ENCODE results near the gene SLC9A3.

SLC9A3 gene

GRCh38 chr5:555058-555623 is 30.9 kb upstream of the SLC9A3 start:
- no peak for DNase-seq (ENCODE audit: low read depth, low spot score)

- no peak for DNase-seq (ENCODE audit: low read depth, low spot score)
Measured at GRCh38 chr5:554284-554988, 30.2 kb upstream of the SLC9A3 start.

GRCh38 chr5:553874-554273 is 29.6 kb upstream of the SLC9A3 start:
- DNase-seq (ENCODE audit: low read depth, low spot score), result no peak

GRCh38 chr5:551406-551805 is 27.2 kb upstream of the SLC9A3 start:
- DNase-seq (ENCODE audit: low read depth, low spot score), result no peak

- DNase-seq (ENCODE audit: low read depth, low spot score), result no peak
Measured at GRCh38 chr5:549229-549628, 25.0 kb upstream of the SLC9A3 start.

GRCh38 chr5:548256-548655 is 24.0 kb upstream of the SLC9A3 start:
- no peak for DNase-seq (ENCODE audit: low read depth, low spot score)

GRCh38 chr5:547086-547924 is 23.1 kb upstream of the SLC9A3 start:
- no peak for DNase-seq (ENCODE audit: low read depth, low spot score)

- no peak for DNase-seq (ENCODE audit: low read depth, low spot score)
Measured at GRCh38 chr5:546376-546908, 22.2 kb upstream of the SLC9A3 start.

- no peak for DNase-seq (ENCODE audit: low read depth, low spot score)
Measured at GRCh38 chr5:545641-546375, 21.6 kb upstream of the SLC9A3 start.

- no peak for DNase-seq (ENCODE audit: low read depth, low spot score)
Measured at GRCh38 chr5:544675-545355, 20.6 kb upstream of the SLC9A3 start.

GRCh38 chr5:543755-544674 is 19.8 kb upstream of the SLC9A3 start:
- DNase-seq (ENCODE audit: low read depth, low spot score), result no peak

- DNase-seq (ENCODE audit: low read depth, low spot score), result no peak
Measured at GRCh38 chr5:543351-543750, 19.1 kb upstream of the SLC9A3 start.

GRCh38 chr5:542319-543311 is 18.4 kb upstream of the SLC9A3 start:
- no peak for DNase-seq (ENCODE audit: low read depth, low spot score)

GRCh38 chr5:541539-542318 is 17.5 kb upstream of the SLC9A3 start:
- no peak for DNase-seq (ENCODE audit: low read depth, low spot score)

- no peak for DNase-seq (ENCODE audit: low read depth, low spot score)
Measured at GRCh38 chr5:540906-541538, 16.8 kb upstream of the SLC9A3 start.

- no peak for DNase-seq (ENCODE audit: low read depth, low spot score)
Measured at GRCh38 chr5:540071-540905, 16.0 kb upstream of the SLC9A3 start.

Data from ELF-1 (cell line).